ENCODE results near the gene TBC1D5.

DNA sequence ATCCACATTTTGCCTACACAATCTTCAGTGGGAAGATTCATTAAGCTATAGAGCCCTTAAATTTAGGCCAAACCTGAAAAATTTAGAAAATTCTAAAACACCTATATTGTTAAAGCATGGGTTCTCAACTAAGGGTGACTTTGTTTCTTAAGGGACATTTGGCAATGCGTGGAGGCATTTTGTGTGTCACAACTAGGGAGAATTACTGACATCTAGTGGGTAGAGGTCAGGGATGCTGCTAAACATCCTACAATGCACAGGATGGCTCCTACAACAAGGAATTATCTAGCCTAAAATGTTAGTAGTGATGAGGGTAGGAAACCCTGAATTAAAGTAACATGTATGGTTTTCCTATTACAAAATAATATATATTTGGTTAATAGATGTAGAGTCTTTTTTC lies 55.8 kb downstream of the TBC1D5 start:
- no peak for TF ChIP-seq POLR2A (IDR thresholded peaks at IDR 0.05; ENCODE audit: low read length)
- TF ChIP-seq GATA1 (IDR thresholded peaks at IDR 0.05; ENCODE audit: low read depth, low read length): no peak
